Fibroblast of mammary gland (primary cell): Measurements from ENCODE around the gene STXBP5.

Experiments used
- DNase-seq: peaks from one replicate; pipeline ENCODE4 v3.0.0-alpha.2; 2010; ENCODE audit warnings: low read depth
- H3K4me3 ChIP-seq: 2 replicates; pipeline ENCODE4 v1.5.1; 2011; ENCODE audit warnings: low read depth, mild to moderate bottlenecking, low read length, moderate library complexity; ENCODE audit not compliant: control insufficient read depth
- CTCF ChIP-seq: conservative IDR thresholded peaks from 2 replicates; pipeline ENCODE4 v1.5.1; 2011; ENCODE audit warnings: low read depth, low read length, inconsistent platforms; ENCODE audit not compliant: control insufficient read depth, insufficient read depth

STXBP5 gene

GRCh38 chr6:147390909-147391536, 186.8 kb downstream of the STXBP5 start:
- TF ChIP-seq CTCF, result peak; percentile 19
- H3K4me3 ChIP-seq, result no peak overlapping the region
- peak; percentile 28 for DNase-seq

DNA sequence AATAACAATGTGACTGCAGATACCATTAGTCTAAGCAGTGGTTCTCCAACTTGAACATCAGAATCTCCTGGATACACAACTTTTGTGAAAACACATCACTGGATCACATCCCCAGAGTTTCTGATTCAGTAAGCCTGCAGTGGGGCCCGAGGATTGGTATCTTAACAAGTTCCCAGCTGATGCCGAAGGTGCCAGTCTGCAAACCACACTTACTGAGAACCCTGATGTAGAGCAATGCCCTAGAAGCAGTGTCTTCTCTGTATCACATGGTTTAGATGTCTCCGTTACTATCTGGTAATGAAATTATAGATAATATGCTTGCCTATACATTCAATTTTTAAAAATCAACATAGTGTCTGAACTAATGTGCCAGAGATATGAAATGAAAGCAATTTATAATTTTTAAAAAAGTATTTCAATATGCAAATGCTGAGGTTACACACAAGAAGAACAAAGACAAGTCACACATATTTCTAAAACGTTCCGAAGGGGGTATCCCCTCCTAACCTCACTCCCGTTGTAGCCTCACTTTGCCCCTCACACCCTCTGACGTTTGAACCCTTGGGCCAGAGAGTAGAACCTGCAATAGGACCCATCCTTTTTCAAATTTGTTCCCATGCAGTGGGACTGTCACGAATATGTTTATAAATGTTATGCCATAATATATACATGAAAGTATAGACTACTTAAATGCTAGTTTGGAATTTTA, 188.9 kb downstream of the STXBP5 start:
- no peak for TF ChIP-seq CTCF

GRCh38 chr6:147395158-147395557, 190.9 kb downstream of the STXBP5 start:
- no peak for TF ChIP-seq CTCF
- peak; percentile 19 for DNase-seq
- H3K4me3 ChIP-seq, result no peak overlapping the region

More for the DNA sequence above, 188.9 kb downstream of the STXBP5 start:
- H3K4me3 ChIP-seq, result no peak overlapping the region
- DNase-seq, result no peak

DNA sequence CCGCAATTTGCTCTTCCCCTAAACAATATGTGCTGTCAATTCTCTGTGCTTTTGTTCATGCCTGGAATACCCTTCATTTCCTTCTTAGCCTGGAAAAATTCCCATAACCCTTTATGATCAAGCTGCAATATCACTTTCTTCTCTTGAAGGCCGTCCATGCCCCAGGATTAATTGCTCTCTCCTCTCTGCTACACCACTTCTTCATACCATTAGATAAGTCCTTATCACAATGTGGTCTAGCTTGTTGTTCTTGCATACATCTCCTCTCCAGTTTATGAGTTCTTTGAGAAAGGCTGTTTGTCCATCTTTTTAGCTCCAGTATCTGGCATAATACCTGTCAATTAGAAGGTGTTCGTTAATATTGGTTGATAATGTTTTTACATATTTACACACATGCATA, 193.1 kb downstream of the STXBP5 start:
- no peak for DNase-seq
- TF ChIP-seq CTCF, result no peak
- no peak overlapping the region for H3K4me3 ChIP-seq

- H3K4me3 ChIP-seq, result no peak overlapping the region
- TF ChIP-seq CTCF, result no peak
- DNase-seq, result no peak
Observed at GRCh38 chr6:147400968-147401367, 196.8 kb downstream of the STXBP5 start.

DNA sequence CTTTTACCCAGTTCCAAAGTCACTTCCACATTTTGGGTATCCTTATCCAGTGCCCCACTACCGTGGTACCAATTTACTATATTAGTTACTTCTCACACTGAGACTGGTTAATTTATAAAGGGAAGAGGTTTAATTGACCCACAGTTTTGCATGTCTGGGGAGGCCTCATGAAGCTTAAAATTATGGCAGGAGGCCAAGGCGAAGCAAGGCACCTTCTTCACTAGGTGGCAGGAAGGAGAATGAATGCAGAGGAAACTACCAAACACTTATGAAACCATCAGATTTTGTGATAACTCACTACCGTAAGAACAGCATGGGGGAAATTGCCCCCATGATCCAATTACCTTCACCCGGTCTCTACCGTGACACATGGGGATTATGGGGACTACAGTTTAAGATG, 197.6 kb downstream of the STXBP5 start:
- H3K4me3 ChIP-seq, result no peak overlapping the region
- TF ChIP-seq CTCF, result no peak
- DNase-seq, result no peak

- TF ChIP-seq CTCF, result no peak
- H3K4me3 ChIP-seq, result no peak overlapping the region
- DNase-seq, result no peak
Observed at GRCh38 chr6:147406783-147407182, 202.6 kb downstream of the STXBP5 start.
